Lung (tissue), 16 donors: ENCODE measurements around the gene LENEP. TPM values are rescaled to one million over a fixed set of nuclear protein-coding genes. Genes with fewer than 3 reads are reported as not detected.

Source experiments
- ATAC-seq: fragments of 200-7000 bp; cut with Tn5 transposase; one replicate; pipeline ENCODE4 v1.9.1; 2020; ENCODE audit warnings: moderate number of reproducible peaks; ENCODE audit not compliant: insufficient read depth, low FRiP score
- DNase-seq, 3 donors: peaks; one replicate each; pipeline ENCODE4 v3.0.0-alpha.2; 2013 to 2017
- H3K27ac ChIP-seq, 2 donors: one replicate each; pipeline ENCODE4 v1.5.1; 2013; ENCODE audit warnings: mild to moderate bottlenecking in 2 of 2, moderate library complexity in 2 of 2, control low read depth in 1 of 2, inconsistent platforms in 1 of 2, low read depth in 1 of 2, low read length in 1 of 2
- H3K27me3 ChIP-seq, 3 donors: one replicate each; pipeline ENCODE4 v1.5.1; 2013; ENCODE audit warnings: low read length in 2 of 3; ENCODE audit not compliant: control insufficient read depth in 3 of 3, insufficient read depth in 3 of 3
- H3K36me3 ChIP-seq, 4 donors: one replicate each; pipeline ENCODE4 v1.5.1; 2013; ENCODE audit warnings: low read length in 4 of 4, mild to moderate bottlenecking in 1 of 4, moderate library complexity in 1 of 4; ENCODE audit not compliant: control insufficient read depth in 4 of 4, insufficient read depth in 4 of 4
- H3K4me1 ChIP-seq, 5 donors: one replicate each; pipeline ENCODE4 v1.5.1; 2013; ENCODE audit warnings: low read length in 5 of 5, mild to moderate bottlenecking in 2 of 5, moderate library complexity in 1 of 5; ENCODE audit not compliant: control insufficient read depth in 5 of 5, insufficient read depth in 5 of 5
- H3K4me3 ChIP-seq: one replicate; pipeline ENCODE4 v1.5.1; 2013; ENCODE audit warnings: mild to moderate bottlenecking, control low read depth, moderate library complexity
- H3K9ac ChIP-seq, 2 donors: one replicate each; pipeline ENCODE4 v1.5.1; 2013; ENCODE audit warnings: low read length in 2 of 2, control low read depth in 1 of 2; ENCODE audit not compliant: insufficient read depth in 1 of 2
- H3K9me3 ChIP-seq, 4 donors: one replicate each; pipeline ENCODE4 v1.5.1; 2013; ENCODE audit warnings: low read length in 3 of 4, mild to moderate bottlenecking in 1 of 4, moderate library complexity in 1 of 4; ENCODE audit not compliant: control insufficient read depth in 4 of 4, insufficient read depth in 3 of 4
- CTCF ChIP-seq: IDR thresholded peaks from 2 replicates; pipeline ENCODE4 v1.5.1; 2012; ENCODE audit warnings: mild to moderate bottlenecking; ENCODE audit errors: control extremely low read depth, extremely low read depth
- WGBS, 2 donors: extraction: QIAGEN DNeasy Blood & Tissue Kit; methylation state at CpG; one replicate each; pipeline ENCODE4 v1.1.7; 2013; 5-methylcytosine and 5-hydroxymethylcytosine counted together
- long read RNA-seq, 5 donors: transcript quantifications; one replicate each; lab custom pipeline, GENCODE V29; 2026
- polyA plus RNA-seq, 2 donors: library from polyadenylated mRNA; stranded (reverse); fragments of 200-250 nt; gene quantifications; one replicate each; pipeline ENCODE4 v1.2.1, GENCODE V29; 2013
- total RNA-seq, 2 donors: library from RNA; depleted of rRNA in 1 of 2; stranded (reverse); fragments of >200 nt in 1 of 2; gene quantifications; one replicate each; pipeline ENCODE4 v1.2.1, GENCODE V29; 2014 to 2021
- donor health status: control.
- donor health status: control.
- donor health status: Bipolar disorder and iron deficiency.
- donor health status: healthy.
- donor health status: DM: yes; HTN: yes; CAD: no.

LENEP gene
- total RNA-seq (under 1 TPM in 1 of 2 donors, not detected in 1; 0.89 TPM), polyA plus RNA-seq (under 1 TPM in 1 of 2 donors, not detected in 1; 0.31 TPM)
- long read RNA-seq, donor 1, result 0 reads
- long read RNA-seq, donor 2, result 0 reads
- long read RNA-seq, donor 3, result 0 reads
- long read RNA-seq, donor 4, result 0 reads
- long read RNA-seq, donor 5, result 0 reads

- ATAC-seq (no peak), DNase-seq (no peak)
- 78 to 81% methylated on average over 8 of the region's 8 CpGs for WGBS, 2 donors
- Histone ChIP-seq H3K27ac (no peak within 1 kb of the TSS), H3K4me3 (no peak within 1 kb of the TSS), H3K9ac (no peak within 1 kb of the TSS), H3K36me3 (peaks cover 0 to 15% (median 3%) of the 10 kb centered on the region in 4 donors), H3K4me1 (peaks cover 0 to 2% (median 0%) of the 10 kb centered on the region in 5 donors), H3K9me3 (no peaks in the 10 kb centered on the region), H3K27me3 (no peaks in the 10 kb centered on the region)
- TF ChIP-seq CTCF, result no peak
These were observed at the start of gene LENEP for GRCh38 chr1:154993572-154994268. Gene LENEP, plus strand, starts transcription at chr1:154993586. Its CDS starts 22 bp downstream, at chr1:154993608.

- no peaks in the 10 kb centered on the region for H3K27me3 ChIP-seq
- peak; percentile 40 to 63 (median 62) for DNase-seq
- no peaks in the 10 kb centered on the region for H3K9me3 ChIP-seq
- peak overlapping the region in 1 of 2 donors; percentile 34 for H3K9ac ChIP-seq
- 31 to 40% methylated on average over 6 of the region's 6 CpGs for WGBS, 2 donors
- H3K27ac ChIP-seq, result peak overlapping the region in 1 of 2 donors; percentile 62
- peaks cover 0 to 29% (median 7%) of the 10 kb centered on the region in 5 donors for H3K4me1 ChIP-seq
- no peak overlapping the region for H3K4me3 ChIP-seq
- H3K36me3 ChIP-seq, result peaks cover 0 to 30% (median 11%) of the 10 kb centered on the region in 4 donors
- ATAC-seq, result no peak
- peak; percentile 49 for TF ChIP-seq CTCF
These were observed 49.6 kb upstream of the LENEP start for GRCh38 chr1:154943649-154944400.

- no peak for ATAC-seq
- peak overlapping the region in 1 of 2 donors; percentile 62 for H3K27ac ChIP-seq
- no peak for TF ChIP-seq CTCF
- peaks cover 0 to 29% (median 7%) of the 10 kb centered on the region in 5 donors for H3K4me1 ChIP-seq
- H3K9me3 ChIP-seq, result no peaks in the 10 kb centered on the region
- H3K9ac ChIP-seq, result peak overlapping the region in 1 of 2 donors; percentile 34
- peak; percentile 38 to 66 (median 51) for DNase-seq
- no peak overlapping the region for H3K4me3 ChIP-seq
- WGBS, 2 donors, result 47 to 65% methylated on average over 9 of the region's 9 CpGs
- no peaks in the 10 kb centered on the region for H3K27me3 ChIP-seq
- peaks cover 0 to 30% (median 11%) of the 10 kb centered on the region in 4 donors for H3K36me3 ChIP-seq
These were observed 48.8 kb upstream of the LENEP start for GRCh38 chr1:154944401-154945159.
